ENCODE measurements around the gene ACOT9.
A peak's percentile ranks its signal among the peaks of the same experiment; 100 is the strongest.
"Not testable (repeated sequence)": the region's sequence is repeated elsewhere in the genome, so short reads cannot be mapped to it uniquely, and the experiment has no call there.

ACOT9 gene

GRCh38 chrX:23765449-23765848, 22.4 kb upstream of the ACOT9 start:
- DNase-seq (ENCODE audit: low read depth) = no peak

- DNase-seq (ENCODE audit: low read depth) = no peak
Measured at GRCh38 chrX:23764188-23764984, 21.3 kb upstream of the ACOT9 start.

- DNase-seq (ENCODE audit: low read depth) = no peak
Measured at GRCh38 chrX:23759821-23760220, 16.7 kb upstream of the ACOT9 start.

GRCh38 chrX:23756165-23756564, 13.1 kb upstream of the ACOT9 start:
- DNase-seq (ENCODE audit: low read depth) = no peak

GRCh38 chrX:23754664-23755063, 11.6 kb upstream of the ACOT9 start:
- DNase-seq (ENCODE audit: low read depth) = no peak

- peak; percentile 38 for DNase-seq (ENCODE audit: low read depth)
Measured at GRCh38 chrX:23752740-23753415, 9.8 kb upstream of the ACOT9 start.

- no peak for DNase-seq (ENCODE audit: low read depth)
Measured at GRCh38 chrX:23749576-23749975, 6.5 kb upstream of the ACOT9 start.

GRCh38 chrX:23749129-23749528, 6.1 kb upstream of the ACOT9 start:
- no peak for DNase-seq (ENCODE audit: low read depth)

- DNase-seq (ENCODE audit: low read depth) = no peak
Measured at GRCh38 chrX:23745786-23746185, 2.7 kb upstream of the ACOT9 start.

- DNase-seq (ENCODE audit: low read depth) = not testable (repeated sequence)
Measured at GRCh38 chrX:23743623-23743971, 521 bp upstream of the ACOT9 start.

GRCh38 chrX:23742174-23742696, 841 bp downstream of the ACOT9 start:
- no peak for DNase-seq (ENCODE audit: low read depth)

- no peak for DNase-seq (ENCODE audit: low read depth)
Measured at GRCh38 chrX:23737413-23737812, 5.7 kb downstream of the ACOT9 start.

- DNase-seq (ENCODE audit: low read depth) = no peak
Measured at GRCh38 chrX:23736030-23736429, 7.0 kb downstream of the ACOT9 start.

- DNase-seq (ENCODE audit: low read depth) = no peak
Measured at GRCh38 chrX:23732704-23733103, 10.4 kb downstream of the ACOT9 start.

GRCh38 chrX:23731951-23732350, 11.1 kb downstream of the ACOT9 start:
- no peak for DNase-seq (ENCODE audit: low read depth)

- no peak for DNase-seq (ENCODE audit: low read depth)
Measured at GRCh38 chrX:23729214-23729613, 13.9 kb downstream of the ACOT9 start.

- DNase-seq (ENCODE audit: low read depth) = no peak
Measured at GRCh38 chrX:23727206-23727605, 15.9 kb downstream of the ACOT9 start.

GRCh38 chrX:23726191-23726590, 16.9 kb downstream of the ACOT9 start:
- no peak for DNase-seq (ENCODE audit: low read depth)

GRCh38 chrX:23720117-23720677, 22.9 kb downstream of the ACOT9 start:
- DNase-seq (ENCODE audit: low read depth) = no peak

GRCh38 chrX:23705235-23705634, 37.8 kb downstream of the ACOT9 start:
- no peak for DNase-seq (ENCODE audit: low read depth)

GRCh38 chrX:23704673-23705206, 38.3 kb downstream of the ACOT9 start:
- no peak for DNase-seq (ENCODE audit: low read depth)

GRCh38 chrX:23699636-23700194, 43.4 kb downstream of the ACOT9 start:
- DNase-seq (ENCODE audit: low read depth) = no peak

GRCh38 chrX:23694606-23695005, 48.5 kb downstream of the ACOT9 start:
- peak; percentile 4 for DNase-seq (ENCODE audit: low read depth)

Data from non-pigmented ciliary epithelial cell (primary cell).